HEK293T (cell line): Measurements from ENCODE around the gene SLC25A48.

Experiments
- CTCF ChIA-PET: fragments of 350-600 bp; formaldehyde crosslinking; extraction: SDS; loops from one replicate; lab custom pipeline; 2021; ENCODE audit warnings: antibody characterized with exemption, inconsistent platforms; lab: Yijun Ruan, JAX
- POLR2A ChIA-PET: fragments of 350-600 bp; formaldehyde crosslinking; extraction: SDS; loops from one replicate; lab custom pipeline; 2020; ENCODE audit warnings: antibody characterized with exemption, inconsistent platforms; lab: Yijun Ruan, JAX
- DNase-seq: peaks from one replicate; pipeline ENCODE4 v3.0.0; 2012; ENCODE audit warnings: mixed read lengths; ENCODE audit errors: extremely low spot score
- ARNT ChIP-seq: fragments of 450-650 bp; IDR thresholded peaks from 2 replicates; pipeline ENCODE4 v1.6.1; 2017; ENCODE audit warnings: mild to moderate bottlenecking
- BHLHE40 ChIP-seq: fragments of 450-650 bp; IDR thresholded peaks from 2 replicates; pipeline ENCODE4 v1.6.1; 2016; ENCODE audit warnings: mild to moderate bottlenecking, moderate library complexity, borderline replicate concordance
- CTBP1 ChIP-seq: fragments of 450-650 bp; IDR thresholded peaks from 2 replicates; pipeline ENCODE4 v1.6.1; 2016; ENCODE audit warnings: borderline replicate concordance
- ELF4 ChIP-seq: fragments of 450-650 bp; IDR thresholded peaks from 2 replicates; pipeline ENCODE4 v1.6.1; 2017; ENCODE audit warnings: antibody characterized with exemption
- FOXA1 ChIP-seq: fragments of 450-650 bp; IDR thresholded peaks from 2 replicates; pipeline ENCODE4 v1.6.1; 2016; ENCODE audit warnings: mild to moderate bottlenecking
- FOXK2 ChIP-seq: fragments of 450-650 bp; IDR thresholded peaks from 2 replicates; pipeline ENCODE4 v1.6.1; 2016; ENCODE audit warnings: mild to moderate bottlenecking
- FOXM1 ChIP-seq: fragments of 450-650 bp; IDR thresholded peaks from 2 replicates; pipeline ENCODE4 v1.6.1; 2017; ENCODE audit warnings: mild to moderate bottlenecking, borderline replicate concordance
- HDGF ChIP-seq: fragments of 450-650 bp; IDR thresholded peaks from 2 replicates; pipeline ENCODE4 v1.6.1; 2017; ENCODE audit warnings: antibody characterized with exemption, borderline replicate concordance
- L3MBTL2 ChIP-seq: fragments of 450-650 bp; conservative IDR thresholded peaks from 2 replicates; pipeline ENCODE4 v1.6.1; 2016; ENCODE audit warnings: mild to moderate bottlenecking
- LEF1 ChIP-seq: fragments of 450-650 bp; IDR thresholded peaks from 2 replicates; pipeline ENCODE4 v1.6.1; 2017; ENCODE audit warnings: mild to moderate bottlenecking, borderline replicate concordance
- NFRKB ChIP-seq: fragments of 450-650 bp; IDR thresholded peaks from 2 replicates; pipeline ENCODE4 v1.6.1; 2016; ENCODE audit warnings: mild to moderate bottlenecking, moderate library complexity
- PKNOX1 ChIP-seq: fragments of 450-650 bp; IDR thresholded peaks from 2 replicates; pipeline ENCODE4 v1.6.1; 2016
- SP1 ChIP-seq: fragments of 450-650 bp; IDR thresholded peaks from 2 replicates; pipeline ENCODE4 v1.6.1; 2017
- SUZ12 ChIP-seq: fragments of 450-650 bp; IDR thresholded peaks from 2 replicates; pipeline ENCODE4 v1.6.1; 2016; ENCODE audit warnings: mild to moderate bottlenecking
- TARDBP ChIP-seq: fragments of 450-650 bp; IDR thresholded peaks from 2 replicates; pipeline ENCODE4 v1.6.1; 2016
- ZNF384 ChIP-seq: fragments of 450-650 bp; IDR thresholded peaks from 2 replicates; pipeline ENCODE4 v1.6.1; 2016

The SLC25A48 gene

DNA sequence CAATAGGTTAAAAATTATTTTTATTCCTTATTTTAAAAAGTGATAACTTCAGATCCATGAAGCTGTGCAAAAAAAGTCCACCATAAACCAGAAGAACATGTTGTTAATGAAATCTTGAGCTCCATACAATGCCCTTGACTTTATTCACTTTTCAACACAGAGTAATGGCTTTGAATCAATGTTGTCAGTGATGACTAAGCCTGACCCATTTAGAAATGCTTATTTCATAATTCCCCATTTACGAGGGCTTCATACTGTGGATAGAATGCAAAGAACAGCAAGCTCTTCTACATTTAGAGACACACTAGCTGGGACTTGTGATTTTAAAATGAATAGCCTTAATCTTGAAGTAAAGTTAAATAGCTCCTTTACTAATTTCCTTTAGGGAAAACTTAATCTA, 86.9 kb downstream of the SLC25A48 start:
- ChIA-PET CTCF (interaction anchor here (1.2 kb wide), 1 partner anchor 355 kb away, joined by 4 read pairs; no protein-coding TSS in a partner anchor), POLR2A (interaction anchor here (0.7 to 1.5 kb wide), 2 partner anchors 9 to 16 kb away, joined by 3 read pairs; no protein-coding TSS in a partner anchor)
- DNase-seq, result no peak
- TF ChIP-seq FOXK2 (no peak), CTBP1 (no peak), L3MBTL2 (no peak)

DNA sequence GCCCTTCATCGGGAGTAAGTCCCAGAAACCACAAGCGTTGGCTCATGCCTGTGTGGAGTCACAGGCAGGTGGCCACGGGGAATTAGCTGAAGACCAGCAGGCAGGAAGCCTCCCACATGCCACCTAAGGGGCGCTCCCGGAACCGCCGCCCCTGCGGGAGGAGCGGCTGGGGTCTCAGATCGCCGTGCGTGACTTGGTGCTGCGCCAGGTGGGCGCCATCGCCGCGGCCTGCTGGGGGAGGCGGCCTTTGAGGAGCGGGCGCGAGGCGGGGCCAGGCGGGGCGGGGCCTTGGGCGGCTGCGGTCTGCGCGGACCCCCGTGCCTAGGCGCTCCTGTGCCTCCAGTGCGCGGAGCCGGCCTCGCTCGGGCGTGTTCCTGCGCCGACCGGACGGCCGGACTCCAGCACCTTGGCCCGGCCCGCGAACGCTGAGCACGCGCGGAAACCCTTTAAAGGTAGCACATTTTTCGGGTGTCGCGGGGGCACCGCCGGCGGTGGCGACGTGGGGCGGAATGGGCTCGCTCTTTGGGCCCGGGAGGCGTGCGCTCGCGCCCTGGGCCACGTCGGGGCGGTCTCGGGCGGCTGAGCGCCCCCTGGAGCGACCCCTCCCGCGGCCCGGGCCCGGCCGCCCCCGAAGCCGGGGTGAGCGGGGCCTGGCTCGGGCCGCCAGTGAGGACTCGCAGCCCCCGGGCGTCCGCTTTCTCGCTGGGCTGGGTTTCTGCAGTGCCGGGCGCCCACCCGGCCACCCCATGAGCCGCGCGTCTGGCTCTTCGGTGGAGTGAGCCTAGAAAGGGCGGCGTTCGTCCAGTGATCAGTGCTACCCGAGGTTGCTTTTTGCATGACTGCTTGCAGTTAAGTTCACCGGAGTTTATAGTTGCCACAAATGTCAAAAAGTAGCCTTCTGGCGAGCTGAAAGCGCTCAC, 95.8 kb downstream of the SLC25A48 start:
- no peak for TF ChIP-seq HDGF
- peak; percentile 74; the same call in 1 of the 2 replicates for TF ChIP-seq L3MBTL2
- TF ChIP-seq TARDBP, result no peak
- no peak for TF ChIP-seq FOXM1
- no peak for TF ChIP-seq ZNF384
- POLR2A ChIA-PET, result no interaction called here
- DNase-seq, result peak; percentile 56
- CTCF ChIA-PET, result interaction anchor here (0.6 to 1.0 kb wide), 2 partner anchors 39 to 47 kb away, joined by 3 read pairs; no protein-coding TSS in a partner anchor

- TF ChIP-seq FOXA1 (no peak), ZNF384 (no peak), NFRKB (no peak), ARNT (no peak), LEF1 (no peak), FOXK2 (no peak), FOXM1 (no peak), SP1 (no peak), PKNOX1 (no peak), BHLHE40 (no peak), TARDBP (no peak), SUZ12 (no peak), L3MBTL2 (no peak), ELF4 (no peak), CTBP1 (no peak), HDGF (no peak)
- DNase-seq, result no peak
- CTCF ChIA-PET, result interaction anchor here (1.0 kb wide), 1 partner anchor 40 kb away, joined by 3 read pairs; no protein-coding TSS in a partner anchor
- POLR2A ChIA-PET, result no interaction called here
These were observed 96.5 kb downstream of the SLC25A48 start for GRCh38 chr5:135930949-135931295.

- no peak for DNase-seq
- CTCF ChIA-PET, result interaction anchor here (0.6 kb wide), 1 partner anchor 1064 kb away, joined by 3 read pairs; no protein-coding TSS in a partner anchor
- POLR2A ChIA-PET, result no interaction called here
- TF ChIP-seq FOXK2, result no peak
- TF ChIP-seq NFRKB, result no peak
- no peak for TF ChIP-seq SUZ12
- TF ChIP-seq CTBP1, result no peak
- TF ChIP-seq PKNOX1, result no peak
These were observed 100.5 kb downstream of the SLC25A48 start for GRCh38 chr5:135934939-135935338.

GRCh38 chr5:135937245-135937911, 102.9 kb downstream of the SLC25A48 start:
- TF ChIP-seq HDGF, result no peak
- no peak for TF ChIP-seq TARDBP
- TF ChIP-seq SP1, result no peak
- no peak for TF ChIP-seq PKNOX1
- TF ChIP-seq NFRKB, result no peak
- no peak for TF ChIP-seq FOXK2
- TF ChIP-seq ZNF384, result no peak
- no peak for TF ChIP-seq SUZ12
- TF ChIP-seq ARNT, result no peak
- TF ChIP-seq CTBP1, result no peak
- TF ChIP-seq LEF1, result no peak
- TF ChIP-seq FOXA1, result no peak
- TF ChIP-seq BHLHE40, result no peak
- no peak for TF ChIP-seq ELF4
- no peak for TF ChIP-seq FOXM1
- TF ChIP-seq L3MBTL2, result no peak
- no peak for DNase-seq
- ChIA-PET POLR2A (interaction anchor here (1.0 kb wide), 1 partner anchor 16 kb away, joined by 3 read pairs; no protein-coding TSS in a partner anchor), CTCF (interaction anchor here (0.7 to 1.6 kb wide), 5 partner anchors 104 to 501 kb away, joined by 3 to 6 read pairs (median 3); no protein-coding TSS in a partner anchor)
